Adrenal gland (tissue), 5 donors: Measurements from ENCODE around the gene SAAL1.

Experiments used
- CTCF ChIP-seq, 6 experiments: fragments of 450-650 bp in 4 of 6; fragments of 200-600 bp in 2 of 6; sonication (generic) in 1 of 6; IDR thresholded peaks; 1 replicate in 5 of 6; 2 replicates in 1 of 6; pipeline versions ENCODE4 v1.5.1 to v1.8.0; 2016 to 2021; ENCODE audit warnings: antibody characterized with exemption in 6 of 6, mild to moderate bottlenecking in 2 of 6, moderate library complexity in 1 of 6
- POLR2A ChIP-seq, 2 donors: fragments of 450-650 bp; IDR thresholded peaks; one replicate each; pipeline ENCODE4 v1.6.1; 2017; ENCODE audit warnings: antibody characterized with exemption in 2 of 2, mild to moderate bottlenecking in 2 of 2, moderate library complexity in 1 of 2
- donor health status: DM: no; HTN: no; CAD: no.

GRCh38 chr11:18140145-18140544 is 34.3 kb upstream of the SAAL1 start:
- TF ChIP-seq CTCF (IDR thresholded peaks at IDR 0.05) (no peak), POLR2A (IDR thresholded peaks at IDR 0.05) (no peak)
